NK-92 (cell line): Measurements from ENCODE around the gene KRT80.

Experiments used
- DNase-seq: peaks from one replicate; lab custom pipeline; 2025; ENCODE audit not compliant: unreplicated experiment; lab: John Stamatoyannopoulos, UW

Gene KRT80

GRCh38 chr12:52156757-52157565 lies 34.9 kb downstream of the KRT80 start:
- no peak for DNase-seq

- DNase-seq, result no peak
Measured at GRCh38 chr12:52156311-52156710, 35.5 kb downstream of the KRT80 start.

GRCh38 chr12:52155048-52155868 lies 36.6 kb downstream of the KRT80 start:
- no peak for DNase-seq

GRCh38 chr12:52152905-52153317 lies 38.9 kb downstream of the KRT80 start:
- DNase-seq, result no peak

- no peak for DNase-seq
Measured at GRCh38 chr12:52151837-52152783, 39.7 kb downstream of the KRT80 start.

- DNase-seq, result no peak
Measured at GRCh38 chr12:52151153-52151836, 40.5 kb downstream of the KRT80 start.

- no peak for DNase-seq
Measured at GRCh38 chr12:52149651-52150241, 42.1 kb downstream of the KRT80 start.

- DNase-seq, result no peak
Measured at GRCh38 chr12:52149182-52149641, 42.6 kb downstream of the KRT80 start.

GRCh38 chr12:52148464-52149181 lies 43.2 kb downstream of the KRT80 start:
- no peak for DNase-seq

GRCh38 chr12:52147964-52148463 lies 43.8 kb downstream of the KRT80 start:
- no peak for DNase-seq

GRCh38 chr12:52147367-52147963 lies 44.3 kb downstream of the KRT80 start:
- DNase-seq, result no peak

- no peak for DNase-seq
Measured at GRCh38 chr12:52146822-52147366, 44.9 kb downstream of the KRT80 start.

- no peak for DNase-seq
Measured at GRCh38 chr12:52146089-52146821, 45.6 kb downstream of the KRT80 start.

- no peak for DNase-seq
Measured at GRCh38 chr12:52145228-52146088, 46.4 kb downstream of the KRT80 start.

- no peak for DNase-seq
Measured at GRCh38 chr12:52144512-52145227, 47.1 kb downstream of the KRT80 start.

- DNase-seq, result no peak
Measured at GRCh38 chr12:52142431-52142830, 49.4 kb downstream of the KRT80 start.
